Natural killer cell treated with Interleukin-12 subunit alpha and Interleukin-12 subunit beta and Interleukin-15 and Interleukin-18, amount 100 ng/mL, for 72 hours (primary cell): ENCODE data around the gene CARD14. TPM values are rescaled to one million over a fixed set of nuclear protein-coding genes. Genes with fewer than 3 reads are reported as not detected.
"Not testable (repeated sequence)": the region's sequence is repeated elsewhere in the genome, so short reads cannot be mapped to it uniquely, and the experiment has no call there.

Source experiments
- ATAC-seq, 2 donors: fragments of 150-1000 bp; cut with Tn5 transposase in 1 of 2; sonication (Bioruptor Pico), chemical (Tn5 transposase) in 1 of 2; 2 replicates each; pipeline ENCODE4 v1.10.0; 2021
- DNase-seq: peaks from one replicate; pipeline ENCODE4 v3.0.0; 2022; ENCODE audit warnings: low spot score
- H3K27ac Mint-ChIP-seq, 2 donors: 1 replicate in 1 of 2; 2 replicates in 1 of 2; pipeline ENCODE4 v1.8.0; 2022; ENCODE audit warnings: mixed read lengths in 2 of 2, mild to moderate bottlenecking in 1 of 2, moderate library complexity in 1 of 2
- H3K27me3 Mint-ChIP-seq, 2 donors: 1 replicate in 1 of 2; 2 replicates in 1 of 2; pipeline ENCODE4 v1.8.0; 2022; ENCODE audit warnings: mixed read lengths in 2 of 2
- H3K36me3 Mint-ChIP-seq: one replicate; pipeline ENCODE4 v1.8.0; 2022; ENCODE audit warnings: mixed read lengths
- H3K4me1 Mint-ChIP-seq, 2 donors: 1 replicate in 1 of 2; 2 replicates in 1 of 2; pipeline ENCODE4 v1.8.0; 2022; ENCODE audit warnings: low read depth in 2 of 2, mixed read lengths in 2 of 2, mild to moderate bottlenecking in 1 of 2
- H3K4me3 Mint-ChIP-seq: one replicate; pipeline ENCODE4 v1.8.0; 2022; ENCODE audit warnings: mixed read lengths
- H3K9me3 Mint-ChIP-seq: 2 replicates; pipeline ENCODE4 v1.8.0; 2022; ENCODE audit warnings: mixed read lengths
- total RNA-seq, 2 donors: library from RNA; stranded (reverse); gene quantifications; one replicate each; pipeline ENCODE4 v1.2.3, GENCODE V29; 2022

Gene CARD14
- total RNA-seq, 2 donors from 2014 or later: not detected

GRCh38 chr17:80254396-80255251 lies 84.8 kb downstream of the CARD14 start:
- Mint-ChIP-seq H3K36me3 (no peaks in the 10 kb centered on the region), H3K4me3 (peak overlapping the region; percentile 88), H3K4me1 (peaks cover 42 to 50% of the 10 kb centered on the region in 2 donors), H3K27me3 (no peaks in the 10 kb centered on the region), H3K27ac (peak overlapping the region; percentile 100), H3K9me3 (no peaks in the 10 kb centered on the region)
- DNase-seq (peak; percentile 86), ATAC-seq (peak; percentile 83 to 93)

- H3K27ac Mint-ChIP-seq: peak overlapping the region; percentile 100
- no peaks in the 10 kb centered on the region for H3K36me3 Mint-ChIP-seq
- ATAC-seq (no peak), DNase-seq (no peak)
- peak overlapping the region; percentile 88 for H3K4me3 Mint-ChIP-seq
- no peaks in the 10 kb centered on the region for H3K27me3 Mint-ChIP-seq
- no peaks in the 10 kb centered on the region for H3K9me3 Mint-ChIP-seq
- H3K4me1 Mint-ChIP-seq: peaks cover 45 to 53% of the 10 kb centered on the region in 2 donors
These were observed 86.2 kb downstream of the CARD14 start for GRCh38 chr17:80256034-80256350.

DNA sequence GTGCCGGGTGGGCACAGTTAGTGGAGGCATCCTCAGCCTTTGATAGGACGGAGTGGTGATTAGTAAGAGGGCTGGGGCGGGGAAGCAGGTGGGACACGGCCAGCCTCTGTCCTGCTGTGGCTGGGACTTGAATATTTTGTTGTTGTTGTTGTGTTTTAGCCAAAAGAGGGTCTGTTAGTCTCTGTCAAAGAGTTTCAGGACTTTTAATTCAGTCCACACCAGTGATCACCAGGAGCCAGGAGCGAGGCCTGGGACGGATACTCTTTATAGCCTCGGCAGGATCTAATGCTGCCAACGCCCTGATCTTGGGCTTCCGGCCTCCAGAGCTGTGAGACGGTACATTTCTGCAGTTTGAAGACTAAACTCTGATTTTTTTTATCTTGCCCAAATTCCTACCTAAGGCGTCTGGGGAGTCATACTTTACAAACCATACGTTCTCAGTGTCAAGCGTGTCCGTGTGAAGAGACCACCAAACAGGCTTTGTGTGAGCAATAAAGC lies 87.9 kb downstream of the CARD14 start:
- no peaks in the 10 kb centered on the region for H3K27me3 Mint-ChIP-seq
- DNase-seq (no peak), ATAC-seq (no peak)
- peak overlapping the region; percentile 100 for H3K27ac Mint-ChIP-seq
- no peaks in the 10 kb centered on the region for H3K9me3 Mint-ChIP-seq
- H3K4me1 Mint-ChIP-seq: peaks cover 59 to 60% of the 10 kb centered on the region in 2 donors
- no peaks in the 10 kb centered on the region for H3K36me3 Mint-ChIP-seq
- peak overlapping the region; percentile 82 for H3K4me3 Mint-ChIP-seq

DNA sequence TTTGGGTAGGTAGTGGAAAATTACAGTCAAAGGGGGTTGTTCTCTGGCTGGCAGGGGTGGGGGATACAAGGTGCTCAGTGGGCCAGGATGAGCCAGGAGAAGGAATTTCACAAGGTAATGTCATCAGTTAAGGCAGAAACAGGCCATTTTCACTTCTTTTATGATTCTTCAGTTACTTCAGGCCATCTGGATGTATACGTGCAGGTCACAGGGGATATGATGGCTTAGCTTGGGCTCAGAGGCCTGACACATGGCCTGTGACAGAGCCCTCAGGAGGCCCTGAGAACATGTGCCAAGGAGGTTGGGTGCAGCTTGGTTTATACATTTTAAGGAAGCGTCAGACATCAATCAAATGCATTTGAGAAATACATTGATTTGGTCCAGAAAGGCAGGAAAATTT lies 88.5 kb downstream of the CARD14 start:
- not testable (repeated sequence) for H3K36me3 Mint-ChIP-seq, H3K27me3 Mint-ChIP-seq, DNase-seq, H3K9me3 Mint-ChIP-seq, ATAC-seq
- Mint-ChIP-seq H3K27ac (peak overlapping the region; percentile 100), H3K4me1 (peaks cover 57 to 60% of the 10 kb centered on the region in 2 donors), H3K4me3 (peak overlapping the region; percentile 82)

Other genes with a start within 250 kb of the CARD14 start
- 1 to 10 TPM; 1.1 to 3.2 TPM for gene TBC1D16, start 134.2 kb upstream of the CARD14 start, total RNA-seq
- under 1 TPM in 1 of 2 donors, not detected in 1; 0.56 TPM for gene CCDC40, start 133.4 kb upstream of the CARD14 start, total RNA-seq
- gene GAA, start 68.4 kb upstream of the CARD14 start, total RNA-seq: 10 to 100 TPM; 20.9 to 24.0 TPM
- gene EIF4A3, start 22.9 kb upstream of the CARD14 start, total RNA-seq: 100 to 1,000 TPM; 134 to 155 TPM
- 10 to 100 TPM in 1 of 2 donors, 1 to 10 TPM in 1; 9.9 to 32.4 TPM for gene SGSH, start 50.3 kb downstream of the CARD14 start, total RNA-seq
- 10 to 100 TPM in 1 of 2 donors, 1 to 10 TPM in 1; 5.5 to 19.3 TPM for gene SLC26A11, start 50.4 kb downstream of the CARD14 start, total RNA-seq
- 1,000 to 10,000 TPM; 1,259 to 2,425 TPM for gene RNF213, start 90.8 kb downstream of the CARD14 start, total RNA-seq
- 10 to 100 TPM; 14.0 to 15.2 TPM for gene ENDOV, start 245.1 kb downstream of the CARD14 start, total RNA-seq